ENCODE data around the gene ABL2.

Gene ABL2

GRCh38 chr1:179089827-179090482 is 139.5 kb downstream of the ABL2 start:
- no peak for FAIRE-seq

GRCh38 chr1:179087665-179088064 is 141.8 kb downstream of the ABL2 start:
- no peak for FAIRE-seq

GRCh38 chr1:179083533-179083932 is 145.9 kb downstream of the ABL2 start:
- no peak for FAIRE-seq

- no peak for FAIRE-seq
Measured at GRCh38 chr1:179082999-179083335, 146.5 kb downstream of the ABL2 start.

- FAIRE-seq = no peak
Measured at GRCh38 chr1:179082333-179082998, 147.0 kb downstream of the ABL2 start.

GRCh38 chr1:179081687-179082332 is 147.7 kb downstream of the ABL2 start, which contains the start of gene TOR3A:
Gene TOR3A (plus strand): TSS chr1:179082070. CDS start chr1:179082129, 59 bp downstream.
- peak; percentile 70 for FAIRE-seq

GRCh38 chr1:179080866-179081686 is 148.4 kb downstream of the ABL2 start:
- FAIRE-seq = no peak

GRCh38 chr1:179079113-179079761 is 150.2 kb downstream of the ABL2 start:
- peak; percentile 93 for FAIRE-seq

GRCh38 chr1:179077396-179077795 is 152.1 kb downstream of the ABL2 start:
- no peak for FAIRE-seq

- no peak for FAIRE-seq
Measured at GRCh38 chr1:179066471-179066870, 163.0 kb downstream of the ABL2 start.

GRCh38 chr1:179061360-179062282 is 167.9 kb downstream of the ABL2 start:
- FAIRE-seq = no peak

GRCh38 chr1:179058487-179059483 is 170.7 kb downstream of the ABL2 start:
- no peak for FAIRE-seq

GRCh38 chr1:179055937-179056336 is 173.5 kb downstream of the ABL2 start:
- no peak for FAIRE-seq

- FAIRE-seq = no peak
Measured at GRCh38 chr1:179053486-179053885, 176.0 kb downstream of the ABL2 start.

GRCh38 chr1:179052776-179053175 is 176.7 kb downstream of the ABL2 start:
- no peak for FAIRE-seq

Measured in A204.1 (cell line).